ENCODE results near the gene NOBOX. TPM values are rescaled to one million over a fixed set of nuclear protein-coding genes. Genes with fewer than 3 reads are reported as not detected.
"Not testable (repeated sequence)": the region's sequence is repeated elsewhere in the genome, so short reads cannot be mapped to it uniquely, and the experiment has no call there.

Gene NOBOX
- not detected for polyA plus RNA-seq (2013, experiment 1 of 2; ENCODE audit: insufficient read length)
- not detected for polyA plus RNA-seq (2013, experiment 2 of 2; ENCODE audit: insufficient read length)

DNA sequence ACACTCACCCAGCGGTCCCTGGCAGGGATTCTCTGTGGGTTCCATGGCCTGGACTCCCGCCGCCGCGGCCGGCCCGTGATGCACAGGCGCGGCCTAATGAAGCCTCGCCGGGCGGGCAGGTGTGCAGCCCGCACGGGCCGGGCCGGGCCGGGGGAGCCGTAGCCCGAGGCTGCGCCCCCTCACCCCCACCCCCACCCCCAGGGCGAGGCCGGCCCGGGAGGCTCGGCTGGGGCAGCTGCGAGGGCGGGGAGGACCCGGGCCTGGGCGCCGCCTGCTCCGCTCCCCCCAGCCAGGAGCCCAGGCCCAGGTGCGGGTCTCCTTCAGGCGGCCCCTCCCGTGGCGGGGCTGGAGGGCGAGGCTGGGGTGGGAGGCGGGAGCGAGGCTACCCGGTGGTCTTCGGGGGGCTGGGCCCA lies at the start of gene NOBOX:
NOBOX (minus strand) TSS at position 45 of the 413 bp plus-strand sequence.
- no peak for DNase-seq

DNA sequence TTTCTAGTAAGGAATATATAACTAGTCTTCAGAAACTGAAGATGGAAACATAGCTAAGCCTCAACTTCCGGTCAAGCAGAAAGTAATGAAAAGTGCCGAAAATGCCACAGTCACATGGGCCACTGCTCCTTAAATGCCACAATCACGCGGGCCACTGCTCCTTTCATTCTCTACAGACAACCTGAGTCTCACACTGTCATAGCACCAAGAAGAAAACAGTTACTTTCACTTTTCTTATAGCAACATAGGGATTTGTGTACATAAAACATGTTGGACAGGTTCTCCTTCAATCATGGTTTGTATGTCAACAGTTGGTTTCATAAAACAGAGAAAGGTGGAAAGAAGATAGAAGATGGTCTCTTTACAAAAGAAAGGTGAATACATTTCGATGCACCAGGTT lies 48.6 kb upstream of the NOBOX start:
- DNase-seq: no peak

DNA sequence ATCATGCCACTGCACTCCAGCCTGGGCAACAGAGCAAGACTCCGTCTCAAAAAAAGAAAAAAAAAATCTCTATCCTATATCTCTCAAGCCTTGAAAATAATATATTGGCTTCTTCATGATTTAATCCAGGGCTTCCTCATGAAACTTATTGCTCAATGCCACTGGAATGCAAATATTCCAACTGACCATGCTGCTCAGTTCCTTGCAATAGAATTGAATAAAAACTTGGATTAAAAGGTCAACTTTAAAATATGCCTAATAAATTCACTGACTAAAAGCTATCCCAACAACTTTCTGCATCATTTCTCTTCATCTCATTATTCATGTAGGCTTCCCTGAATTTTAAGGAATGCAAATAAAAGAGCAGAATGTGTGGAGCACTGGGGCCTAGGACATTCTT lies 42.1 kb upstream of the NOBOX start:
- DNase-seq: peak; percentile 4

DNA sequence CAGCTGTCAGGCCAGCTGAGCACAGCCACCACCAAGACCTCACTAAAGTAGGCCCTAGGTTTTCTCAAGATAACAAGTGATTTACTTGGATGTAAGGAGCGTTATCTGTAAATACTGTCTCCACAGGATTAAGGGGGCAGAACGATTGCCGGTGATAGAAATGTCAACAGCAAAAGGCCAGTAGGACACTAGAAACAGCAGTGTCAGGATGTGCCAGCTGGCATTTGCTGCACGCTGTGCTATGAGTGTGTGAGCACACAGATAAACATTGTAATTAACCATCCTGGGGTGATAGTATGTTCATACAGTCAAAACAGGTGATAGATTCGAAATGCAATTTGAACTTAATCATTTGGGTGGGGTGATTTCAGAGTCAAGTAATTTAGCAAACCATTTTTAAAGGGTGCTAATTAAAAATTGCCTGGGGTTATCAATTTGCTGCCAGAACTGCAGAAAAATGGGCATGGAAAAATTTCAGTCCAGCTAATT lies 36.3 kb upstream of the NOBOX start:
- DNase-seq: no peak

DNA sequence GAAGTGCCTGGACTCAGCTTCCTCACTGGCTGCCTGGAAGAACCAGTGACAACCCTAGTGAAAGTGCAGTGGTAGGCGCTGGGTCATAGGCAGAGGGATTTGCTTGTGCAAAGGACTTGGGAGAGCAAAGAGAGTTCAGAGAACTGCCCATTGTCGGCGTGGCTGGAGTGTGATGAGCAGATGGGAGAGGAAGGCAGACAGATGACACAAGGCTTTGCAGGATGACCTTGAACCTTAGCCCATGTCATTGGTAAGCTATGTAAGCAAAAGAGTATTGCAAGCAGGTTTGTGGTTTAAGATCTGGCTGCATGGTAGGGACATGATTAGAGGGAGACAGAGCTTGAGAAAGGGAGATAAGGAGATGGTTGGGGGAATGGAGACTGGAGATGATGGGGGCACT lies 35.3 kb upstream of the NOBOX start:
- DNase-seq: no peak

DNA sequence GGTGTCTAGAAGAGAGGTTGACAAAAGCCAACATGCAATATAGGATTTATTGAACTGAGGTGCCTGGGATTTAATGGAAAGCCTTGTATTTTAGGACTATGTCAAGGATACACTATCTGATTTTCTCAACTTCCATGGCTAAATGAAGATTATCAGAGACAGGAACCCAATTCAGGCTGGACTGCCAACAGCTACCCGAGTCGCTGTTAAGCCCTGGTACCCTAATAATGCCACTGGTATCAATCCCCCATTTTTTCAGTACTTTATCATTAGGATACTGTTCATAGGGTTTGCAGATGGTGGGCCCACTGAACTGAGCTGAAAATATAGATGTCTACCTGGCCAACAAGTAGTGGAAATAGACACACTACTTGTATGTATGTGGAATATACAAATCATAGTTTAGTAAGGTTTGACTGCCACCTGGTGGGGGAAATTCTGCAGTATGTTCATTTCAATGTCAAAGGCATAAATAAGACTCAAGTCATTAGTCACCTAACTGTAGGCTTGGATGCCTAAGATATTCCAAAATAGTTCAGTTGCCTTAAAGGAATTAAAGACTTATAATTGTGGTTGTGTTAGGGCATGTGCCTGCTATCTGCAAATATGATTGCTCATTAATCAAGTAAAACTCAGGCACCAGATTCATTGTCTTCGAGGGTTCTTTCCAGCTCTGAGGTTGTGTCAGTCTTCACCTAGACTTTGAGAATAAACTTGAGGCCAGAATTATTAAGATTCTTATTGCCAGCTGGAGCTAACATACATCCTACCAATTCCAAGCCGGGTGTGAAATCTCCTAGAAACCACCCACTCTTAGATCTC lies 34.1 kb upstream of the NOBOX start:
- DNase-seq: peak; percentile 60

DNA sequence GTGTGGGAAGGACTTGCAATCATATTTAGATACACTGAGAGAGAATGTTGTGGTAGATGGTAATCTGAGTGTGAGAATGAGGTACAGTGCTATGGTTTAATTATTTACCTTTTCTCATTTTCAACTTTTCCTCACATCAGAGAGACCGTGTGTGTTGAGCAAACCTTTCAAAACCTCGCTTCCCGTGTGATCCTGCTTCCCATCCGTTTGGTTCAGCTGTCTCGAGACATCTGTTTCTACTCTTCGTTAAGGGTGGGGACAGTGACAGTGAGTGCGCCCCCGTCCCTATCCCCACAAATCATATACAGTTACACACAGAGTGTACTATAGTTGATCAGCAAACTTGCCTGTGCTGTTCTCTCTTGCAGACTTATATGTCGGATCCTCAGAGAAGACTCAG lies 33.0 kb upstream of the NOBOX start:
- no peak for DNase-seq

DNA sequence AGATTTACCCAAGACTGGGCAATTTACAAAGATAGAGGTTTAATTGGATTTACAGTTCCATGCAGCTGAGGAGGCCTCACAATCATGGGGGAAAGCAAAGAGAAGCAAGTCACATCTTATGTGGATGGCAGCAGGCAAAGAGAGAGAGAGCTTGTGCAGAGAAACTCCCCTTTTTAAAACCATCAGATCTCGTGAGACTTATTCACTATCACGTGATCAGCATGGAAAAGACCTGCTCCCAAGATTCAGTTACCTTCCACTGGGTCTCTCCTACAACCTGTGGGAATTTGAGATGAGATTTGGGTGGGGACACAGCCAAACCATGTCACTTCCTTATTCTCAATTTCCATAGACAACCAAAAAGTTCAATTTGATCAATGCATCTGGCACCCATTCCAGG lies 24.9 kb upstream of the NOBOX start:
- DNase-seq: no peak

DNA sequence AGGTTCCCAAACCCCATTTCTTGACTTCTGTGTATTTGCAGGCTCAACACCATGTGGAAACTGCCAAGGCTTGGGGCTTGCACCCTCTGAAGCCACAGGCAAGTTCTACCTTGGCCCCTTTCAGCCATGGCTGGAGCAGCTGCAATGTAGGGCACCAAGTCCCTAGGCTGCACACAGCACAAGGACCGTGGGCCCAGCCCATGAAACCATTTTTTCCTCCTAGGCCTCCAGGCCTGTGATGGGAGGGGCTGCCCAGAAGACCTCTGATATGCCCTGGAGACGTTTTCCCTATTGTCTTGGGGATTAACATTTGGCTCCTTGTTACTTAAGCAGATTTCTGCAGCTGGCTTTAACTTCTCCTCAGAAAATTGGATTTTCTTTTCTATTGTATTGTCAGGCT lies 24.0 kb upstream of the NOBOX start:
- not testable (repeated sequence) for DNase-seq

DNA sequence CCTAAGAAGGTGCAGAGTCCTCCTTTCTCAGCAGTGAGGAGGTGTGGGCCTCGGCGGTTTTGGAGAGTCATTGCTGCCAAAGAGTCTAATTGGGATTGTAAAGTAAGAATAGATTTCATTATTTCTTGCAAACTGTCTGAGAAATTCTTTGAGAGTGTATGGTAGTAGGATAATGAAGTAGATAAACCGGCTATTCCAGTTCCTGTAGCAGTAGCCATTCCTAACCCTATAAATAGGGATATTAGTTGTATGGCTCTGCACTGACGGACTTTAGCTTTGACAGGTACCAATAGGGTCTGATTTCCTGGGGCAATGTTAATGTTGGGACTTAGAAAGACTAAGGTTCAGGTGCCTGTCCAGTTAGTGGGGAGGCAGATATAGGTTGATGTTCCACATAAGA lies 15.4 kb upstream of the NOBOX start:
- not testable (repeated sequence) for DNase-seq

DNA sequence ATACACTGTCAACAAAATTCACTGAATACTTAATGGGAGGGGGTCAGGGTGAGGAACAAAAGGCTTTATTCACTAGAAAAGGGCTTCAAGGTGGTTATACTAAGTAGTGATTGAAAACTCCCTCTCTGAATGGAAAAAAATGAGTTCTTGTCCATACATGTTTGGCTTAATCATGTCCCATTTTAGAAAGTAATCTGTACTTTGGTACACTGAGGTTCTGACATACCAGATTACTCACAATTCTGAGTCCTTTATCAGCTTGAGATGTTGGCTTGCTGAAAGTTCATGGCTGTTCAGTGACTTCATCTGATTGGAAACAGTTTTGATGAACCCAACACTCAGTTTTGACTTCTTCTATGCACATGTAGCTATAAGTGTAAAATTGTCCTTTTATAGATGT lies 12.8 kb upstream of the NOBOX start:
- DNase-seq: no peak

DNA sequence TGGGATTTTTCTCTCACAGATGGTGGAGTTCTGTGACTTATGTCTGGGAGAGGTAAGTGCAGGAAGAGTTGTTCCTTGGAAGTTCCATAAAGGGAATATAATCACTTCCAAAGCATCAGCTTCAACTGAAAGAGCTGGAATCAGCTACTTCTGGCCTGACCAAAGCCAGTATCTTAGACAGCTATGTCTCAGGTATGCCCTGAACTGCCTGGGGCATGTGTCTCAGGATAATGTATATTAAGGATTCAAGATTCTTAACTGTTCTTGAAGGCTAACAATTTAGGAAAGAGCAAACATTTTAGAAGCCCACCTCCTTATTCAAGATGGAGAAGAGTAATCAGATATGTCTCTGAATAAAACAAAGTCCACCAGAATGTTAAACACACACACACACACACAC lies 12.4 kb upstream of the NOBOX start:
- DNase-seq: no peak

DNA sequence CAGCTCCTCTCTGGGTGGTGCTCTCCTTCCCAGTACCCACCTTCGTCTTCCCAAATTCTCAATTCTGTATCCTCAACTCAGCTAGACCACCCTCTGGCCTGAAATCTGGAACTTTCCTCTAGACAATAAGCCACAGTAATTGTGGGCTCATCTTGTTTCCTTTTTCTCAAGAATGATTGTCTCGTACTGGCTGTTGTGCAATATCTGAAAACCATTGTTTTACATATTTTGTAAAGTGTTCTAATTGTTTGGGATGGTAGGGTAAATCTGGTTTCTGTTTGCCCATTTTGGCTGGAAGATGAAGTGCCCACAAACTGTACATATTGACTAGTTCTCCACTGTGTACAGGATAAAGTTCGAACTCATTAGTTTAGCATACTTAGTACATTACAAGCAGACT lies 11.3 kb upstream of the NOBOX start:
- no peak for DNase-seq

DNA sequence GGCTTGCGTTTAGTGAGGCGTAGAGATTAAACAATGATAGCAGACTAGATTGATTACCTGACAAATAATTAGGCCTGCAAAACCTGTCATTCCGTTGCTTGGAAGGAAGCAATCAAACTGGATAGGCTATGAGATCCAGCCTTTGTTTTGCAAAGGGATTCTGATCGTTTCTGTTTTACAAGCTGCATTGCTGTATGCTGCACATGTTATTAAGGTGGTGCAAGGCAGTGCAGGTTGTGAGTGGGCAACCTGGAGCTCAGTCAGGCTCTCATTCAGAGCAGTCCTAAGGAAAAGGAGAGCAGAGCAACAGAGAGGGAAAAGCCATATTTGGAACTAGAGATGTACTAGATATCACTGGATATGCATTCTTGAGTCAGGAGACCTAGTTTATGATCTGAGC lies 6.9 kb upstream of the NOBOX start:
- no peak for DNase-seq

DNA sequence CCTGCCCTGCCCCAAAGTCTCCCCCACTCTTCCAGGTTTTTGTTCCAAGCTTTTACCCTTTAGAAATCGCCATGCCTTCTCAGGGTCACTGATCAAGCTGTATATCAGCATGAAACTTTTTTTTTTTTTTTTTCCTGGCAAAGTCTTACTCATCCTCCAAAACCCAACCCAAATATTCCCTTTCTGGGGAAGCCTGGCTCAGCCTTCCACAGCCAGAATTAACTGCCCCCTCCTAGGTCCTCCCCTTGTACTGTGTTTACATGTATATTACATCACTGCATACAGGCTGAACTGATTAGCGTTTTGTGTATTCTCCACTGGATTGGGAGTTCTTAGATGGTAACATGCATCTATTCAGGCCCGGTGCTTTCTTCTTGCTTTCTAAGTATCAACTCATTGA lies 4.6 kb upstream of the NOBOX start:
- no peak for DNase-seq

DNA sequence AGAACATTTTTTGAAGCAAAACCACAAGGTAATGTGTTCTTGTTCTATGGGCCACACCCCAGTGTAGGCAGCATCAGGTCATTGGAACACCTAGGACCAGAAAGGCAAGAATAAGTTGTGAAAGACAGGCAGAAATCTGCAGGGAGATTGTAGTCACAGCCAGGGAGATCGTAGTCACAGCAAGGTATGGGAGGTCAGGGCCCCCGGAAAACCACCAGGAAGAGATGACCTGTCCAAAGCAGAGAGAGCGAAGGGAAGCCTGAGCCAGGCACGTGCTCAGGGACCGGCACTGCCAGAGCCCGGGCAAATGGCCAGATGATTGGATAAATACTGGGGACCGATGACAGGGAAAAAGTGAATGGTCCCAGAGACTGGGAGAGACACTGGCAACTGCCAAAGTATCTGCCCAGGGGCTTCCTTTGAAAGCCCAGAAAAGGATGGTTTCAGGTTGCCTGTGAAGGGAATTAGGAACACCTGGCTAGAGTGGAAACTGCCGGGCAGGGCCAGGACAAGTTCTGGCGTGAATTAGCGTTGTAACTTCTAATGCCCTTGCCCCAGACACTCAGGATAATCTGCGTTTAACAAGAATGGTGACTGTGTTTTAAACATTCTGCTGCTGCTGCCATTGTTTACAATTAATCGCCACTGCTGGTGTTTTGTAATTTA lies 3.9 kb upstream of the NOBOX start:
- DNase-seq: no peak

DNA sequence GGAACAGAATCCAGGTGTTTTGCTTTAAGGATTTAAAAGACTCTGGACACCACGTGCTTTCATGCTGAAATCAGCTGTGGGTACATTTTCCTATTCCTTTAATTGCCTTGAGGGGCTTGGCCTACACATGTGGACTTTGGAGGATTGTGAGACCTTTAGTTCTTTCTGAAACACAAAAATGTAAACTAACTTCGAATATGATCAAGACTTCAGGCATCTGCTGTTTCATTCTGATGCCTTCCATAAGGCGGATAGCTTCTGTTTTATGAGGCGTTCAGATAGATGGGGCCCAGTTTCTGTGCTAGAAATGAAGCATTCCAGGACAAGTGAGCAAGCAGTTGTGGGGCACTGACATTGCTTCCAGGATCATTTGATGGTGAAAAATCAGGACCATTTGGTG lies 1.5 kb upstream of the NOBOX start:
- DNase-seq: no peak

DNA sequence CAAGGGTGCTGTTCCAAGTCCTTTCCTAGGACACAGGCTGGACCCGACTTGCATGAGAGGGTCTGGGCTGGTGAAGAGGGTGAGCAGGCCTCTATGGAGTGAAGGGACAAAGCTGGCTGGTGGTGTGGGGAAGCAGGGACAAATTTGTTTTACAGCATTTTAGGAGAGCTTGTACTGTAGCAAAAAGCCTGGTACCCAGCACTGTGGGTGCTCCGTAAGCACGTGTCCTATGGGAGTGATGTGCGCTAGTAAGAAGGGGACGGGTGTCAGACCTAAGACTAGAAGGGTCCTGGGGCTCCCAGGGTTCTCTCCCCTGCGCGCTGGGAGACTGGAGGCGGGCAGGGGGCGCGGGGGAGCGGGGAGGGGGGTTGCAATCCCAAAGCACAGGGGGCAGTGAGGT lies 391 bp downstream of the NOBOX start:
- DNase-seq: no peak

DNA sequence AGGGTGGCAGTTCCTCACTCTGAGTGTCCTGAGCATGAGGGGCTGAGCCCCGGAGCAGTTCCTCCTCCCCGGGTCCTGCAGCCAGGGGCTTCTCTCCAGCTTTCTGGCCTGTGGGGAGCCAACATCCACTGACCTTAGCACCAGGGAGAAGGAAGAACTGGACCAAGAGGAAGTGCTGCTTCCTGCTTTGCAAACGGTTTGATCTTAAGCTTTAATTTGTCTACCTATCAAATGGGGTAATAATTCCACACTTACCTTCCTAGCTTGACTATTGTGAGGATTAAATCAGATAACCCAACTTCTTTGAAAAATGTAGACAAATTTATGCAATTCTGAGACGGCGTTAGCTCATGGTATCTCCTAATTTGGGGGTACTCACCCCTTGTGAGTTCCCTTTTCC lies 2.0 kb downstream of the NOBOX start:
- DNase-seq: no peak

DNA sequence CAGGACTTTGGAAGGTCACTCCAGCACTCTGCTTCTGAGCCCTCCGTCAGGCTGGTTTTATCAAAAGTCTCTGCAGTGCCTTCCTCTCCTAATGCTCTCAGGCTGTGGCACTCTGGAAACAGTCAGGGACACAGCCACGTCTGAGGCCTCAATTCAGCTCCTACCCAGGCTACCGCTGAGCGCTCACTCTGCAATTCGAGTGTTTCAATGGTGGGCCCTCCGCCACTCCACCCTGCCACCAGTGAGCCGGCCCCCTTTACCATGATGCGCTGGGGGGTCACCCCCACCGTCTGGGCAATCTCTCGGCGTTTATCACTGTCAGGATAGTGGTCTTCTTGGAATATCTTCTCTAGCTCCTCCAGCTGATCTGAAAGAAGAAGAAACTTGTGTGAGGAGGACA lies 3.5 kb downstream of the NOBOX start:
- DNase-seq: no peak

DNA sequence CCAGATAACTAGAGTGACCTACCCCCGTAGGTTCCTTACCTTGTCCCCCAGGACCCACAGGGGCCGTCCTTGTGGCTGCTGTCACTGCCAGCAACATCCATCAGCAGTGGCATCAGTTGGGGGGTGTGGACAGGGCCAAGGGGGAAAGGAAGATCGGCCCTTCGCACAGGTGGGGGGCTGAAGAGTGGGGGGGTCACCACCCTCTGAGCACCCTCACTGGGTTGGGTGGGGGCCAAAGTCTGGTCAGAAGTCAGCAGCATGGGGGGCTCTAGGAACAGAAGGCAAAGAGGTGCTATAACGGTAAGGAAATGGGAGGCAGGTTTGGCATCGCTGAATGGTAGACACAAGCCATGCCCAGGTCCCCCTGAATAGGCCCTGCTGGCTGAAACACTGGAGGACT lies 4.6 kb downstream of the NOBOX start:
- DNase-seq: no peak

DNA sequence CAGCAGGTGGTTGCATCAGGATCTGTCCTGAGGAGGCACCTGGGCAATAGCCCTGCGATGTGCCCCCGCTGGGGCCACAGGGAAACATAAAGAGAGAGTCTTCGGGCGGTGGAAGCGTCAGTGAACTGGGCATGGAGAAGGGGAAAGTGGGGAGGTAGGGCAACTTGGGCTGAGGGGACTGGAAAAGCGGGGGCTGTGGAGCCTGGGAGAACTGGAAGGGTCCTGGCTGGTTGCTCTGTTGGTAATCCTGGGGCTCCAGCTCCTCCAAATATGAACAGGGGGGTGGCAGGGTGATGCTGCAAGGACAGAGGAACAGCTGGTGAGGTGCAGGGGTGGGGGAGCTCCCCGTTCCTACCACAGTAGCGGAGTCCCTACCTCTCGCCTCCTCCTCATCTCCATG lies 5.2 kb downstream of the NOBOX start:
- no peak for DNase-seq

DNA sequence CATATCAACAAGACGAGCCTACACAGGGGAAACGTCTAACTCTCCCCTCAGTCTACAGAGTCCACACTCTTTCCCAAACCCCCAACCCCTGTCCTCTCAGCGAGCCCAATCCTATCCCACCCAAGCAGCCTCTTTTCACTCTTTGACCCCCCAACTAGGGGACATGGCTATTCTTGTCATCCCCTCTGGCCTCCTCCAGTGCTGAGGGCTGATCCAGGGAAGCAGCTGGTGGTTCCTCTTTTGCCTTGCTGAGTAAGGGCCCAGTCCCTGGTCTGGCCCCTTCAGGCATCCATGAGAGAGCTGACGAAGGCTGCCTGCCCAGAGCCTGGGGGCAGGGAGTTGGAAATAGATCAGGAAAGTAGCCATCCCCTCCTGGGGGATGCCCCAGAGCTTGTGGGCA lies 6.4 kb downstream of the NOBOX start:
- no peak for DNase-seq

DNA sequence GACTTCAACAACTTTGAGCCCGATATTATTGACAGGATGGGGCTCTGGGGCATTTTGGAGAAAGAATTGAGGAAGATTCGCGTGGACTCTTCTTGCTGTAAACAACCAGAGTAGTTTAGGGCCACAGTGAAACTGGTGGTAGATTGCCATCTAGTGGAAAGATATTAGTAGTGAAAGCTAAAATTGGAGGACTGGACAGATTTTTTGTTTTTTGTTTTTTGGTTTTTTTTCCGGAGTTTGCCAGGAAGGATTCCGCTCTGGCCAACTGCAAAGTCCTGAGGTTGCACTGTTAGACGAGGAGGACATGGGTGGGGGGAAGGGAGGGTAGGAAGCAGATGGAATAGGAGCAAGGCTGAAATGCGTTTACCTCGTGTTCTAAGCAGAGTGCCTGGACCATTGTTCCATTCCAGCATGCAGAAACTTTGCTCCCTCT lies 11.7 kb downstream of the NOBOX start:
- peak; percentile 57 for DNase-seq
